H1 (cell line): ENCODE data around the gene HTR3B. TPM values are rescaled to one million over a fixed set of nuclear protein-coding genes. Genes with fewer than 3 reads are reported as not detected.
A peak's percentile ranks its signal among the peaks of the same experiment; 100 is the strongest.

Source experiments
- BCL11A ChIP-seq, 2 experiments: IDR thresholded peaks; one replicate each; pipeline ENCODE4 v1.6.1; 2011; ENCODE audit warnings: low read depth in 2 of 2, low read length in 2 of 2, mild to moderate bottlenecking in 2 of 2
- BRCA1 ChIP-seq: IDR thresholded peaks from 2 replicates; pipeline ENCODE4 v1.6.1; 2012; ENCODE audit warnings: low read depth, low read length, improper control_type of control experiment
- CBX5 ChIP-seq: fragments of 300-800, 300-1000 bp; sonication (generic); IDR thresholded peaks from 2 replicates; pipeline ENCODE4 v1.7.1; 2016; ENCODE audit warnings: antibody characterized with exemption, low read length, low read depth
- CBX8 ChIP-seq: fragments of 300-800, 300-1000 bp; sonication (generic); IDR thresholded peaks from 2 replicates; pipeline ENCODE4 v1.7.1; 2016; ENCODE audit warnings: low read depth, low read length, borderline replicate concordance
- CTBP2 ChIP-seq: IDR thresholded peaks from 2 replicates; pipeline ENCODE4 v1.7.0; 2011; ENCODE audit warnings: borderline replicate concordance, mild to moderate bottlenecking, moderate library complexity, mixed read lengths, low read length; ENCODE audit not compliant: insufficient read depth, insufficient read length
- KDM1A ChIP-seq: fragments of 200-600, 300-600 bp; sonication (generic); IDR thresholded peaks from 2 replicates; pipeline ENCODE4 v1.7.1; 2016; ENCODE audit warnings: mild to moderate bottlenecking, low read length, borderline replicate concordance
- MAFK ChIP-seq: IDR thresholded peaks from 2 replicates; pipeline ENCODE4 v1.6.1; 2012; ENCODE audit warnings: low read depth, mild to moderate bottlenecking, improper control_type of control experiment, low read length
- RBBP5 ChIP-seq: IDR thresholded peaks from 2 replicates; pipeline ENCODE4 v1.7.1; 2012; ENCODE audit warnings: low read depth, mild to moderate bottlenecking, inconsistent platforms, low read length, moderate library complexity, borderline replicate concordance
- RXRA ChIP-seq: IDR thresholded peaks from 2 replicates; pipeline ENCODE4 v1.6.1; 2011; ENCODE audit warnings: low read depth, mild to moderate bottlenecking, low read length, moderate library complexity; ENCODE audit not compliant: insufficient read depth
- SIN3A ChIP-seq, 2 experiments: IDR thresholded peaks in 1 of 2; conservative IDR thresholded peaks in 1 of 2; 2 replicates each; pipeline ENCODE4 v1.6.1; 2011 to 2012; ENCODE audit warnings: low read length in 2 of 2, improper control_type of control experiment in 1 of 2, low read depth in 1 of 2, mild to moderate bottlenecking in 1 of 2
- SUZ12 ChIP-seq: fragments of 200-600 bp; sonication (generic); IDR thresholded peaks from 2 replicates; pipeline ENCODE4 v1.6.1; 2012; ENCODE audit warnings: mild to moderate bottlenecking, inconsistent platforms, low read length, moderate library complexity, mixed read lengths
- TBP ChIP-seq: IDR thresholded peaks from 2 replicates; pipeline ENCODE4 v1.6.1; 2011; ENCODE audit warnings: low read depth, low read length, improper control_type of control experiment
- YY1 ChIP-seq: IDR thresholded peaks from 2 replicates; pipeline ENCODE4 v1.6.1; 2011; ENCODE audit warnings: low read depth, mild to moderate bottlenecking, low read length
- polyA plus RNA-seq, 7 experiments: library from polyadenylated mRNA; depleted of rRNA in 3 of 7; stranded (reverse) in 5 of 7; unstranded in 2 of 7; fragments of >200 nt in 5 of 7; fragments of 200-250 nt in 2 of 7; gene quantifications; 1 replicate in 5 of 7; 2 replicates in 1 of 7; 4 replicates in 1 of 7; pipeline versions ENCODE4 v1.2.1 to v1.2.3, GENCODE V29; 2011 to 2013; ENCODE audit warnings: missing spikeins in 2 of 7, mixed read lengths in 2 of 7
- total RNA-seq: library from RNA; stranded (reverse); fragmentation: NEBNext Ultra II Directional; extraction: Animal tissue kit (Norgen Biotek cat#: 25700); gene quantifications from 2 replicates; pipeline ENCODE4 v1.2.1, GENCODE V29; 2021
- TF ChIP-seq, protein P1 (sequence below): IDR thresholded peaks from 2 replicates; pipeline ENCODE4 v1.6.1; 2012; ENCODE audit warnings: inconsistent platforms
- TF ChIP-seq, protein P2 (sequence below), 3 experiments: IDR thresholded peaks; 1 replicate in 2 of 3; 2 replicates in 1 of 3; pipeline versions ENCODE4 v1.5.1 to v1.6.1; 2011; ENCODE audit warnings: low read length in 3 of 3, mild to moderate bottlenecking in 3 of 3, inconsistent platforms in 2 of 3, low read depth in 1 of 3, moderate library complexity in 1 of 3; ENCODE audit not compliant: insufficient read depth in 1 of 3; ENCODE audit errors: control extremely low read depth in 1 of 3

The HTR3B gene
- total and polyA plus RNA-seq, 2 of the 8 experiments (the other 6 are each of a cell fraction or from before 2014, with no cell fraction given): not detected

DNA sequence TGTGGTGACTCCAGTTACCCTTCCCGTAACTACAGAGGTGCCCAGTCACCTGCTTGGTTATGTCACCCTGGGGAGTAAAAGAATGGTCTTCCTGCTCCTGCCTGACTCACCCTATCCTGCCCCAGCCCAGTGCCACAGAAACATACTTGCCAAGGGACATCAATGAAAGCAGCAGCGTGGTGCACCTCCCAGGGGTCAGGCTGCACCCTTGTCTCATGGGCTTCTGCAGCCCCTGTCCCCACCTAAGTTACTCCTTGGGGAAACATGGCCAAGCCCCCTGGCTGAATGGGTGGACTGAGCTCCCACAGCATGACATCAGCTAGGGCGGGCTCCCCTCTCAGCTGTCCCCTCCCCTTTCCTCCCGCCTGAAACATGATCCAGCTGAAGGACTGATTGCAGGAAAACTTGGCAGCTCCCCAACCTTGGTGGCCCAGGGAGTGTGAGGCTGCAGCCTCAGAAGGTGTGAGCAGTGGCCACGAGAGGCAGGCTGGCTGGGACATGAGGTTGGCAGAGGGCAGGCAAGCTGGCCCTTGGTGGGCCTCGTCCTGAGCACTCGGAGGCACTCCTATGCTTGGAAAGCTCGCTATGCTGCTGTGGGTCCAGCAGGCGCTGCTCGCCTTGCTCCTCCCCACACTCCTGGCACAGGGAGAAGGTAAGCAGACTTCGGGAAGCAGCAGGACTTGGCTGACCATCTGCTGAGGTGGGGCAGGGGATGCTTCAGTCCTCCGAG lies 70.3 kb downstream of the HTR3B start, which contains the start of gene HTR3A (continued):
- TF ChIP-seq MAFK: no peak
- peak; percentile 18; the same call in 1 of the 2 replicates for TF ChIP-seq TBP
- no peak for TF ChIP-seq SIN3A (conservative IDR thresholded peaks at IDR 0.05 in 1 of 2, IDR thresholded peaks at IDR 0.05 in 1 of 2; ENCODE audit: low read depth in 1 of 2, low read length in 2 of 2)
- TF ChIP-seq RXRA: no peak
- no peak for TF ChIP-seq CBX8
- TF ChIP-seq CTBP2: peak; percentile 62
- no peak for TF ChIP-seq BCL11A (IDR thresholded peaks at IDR 0.05; ENCODE audit: low read depth in 2 of 2, low read length in 2 of 2)
- TF ChIP-seq, protein P1, sequence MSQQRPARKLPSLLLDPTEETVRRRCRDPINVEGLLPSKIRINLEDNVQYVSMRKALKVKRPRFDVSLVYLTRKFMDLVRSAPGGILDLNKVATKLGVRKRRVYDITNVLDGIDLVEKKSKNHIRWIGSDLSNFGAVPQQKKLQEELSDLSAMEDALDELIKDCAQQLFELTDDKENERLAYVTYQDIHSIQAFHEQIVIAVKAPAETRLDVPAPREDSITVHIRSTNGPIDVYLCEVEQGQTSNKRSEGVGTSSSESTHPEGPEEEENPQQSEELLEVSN: peak; percentile 93
- TF ChIP-seq YY1: peak; percentile 62; the same call in 1 of the 2 replicates
- TF ChIP-seq, protein P2, sequence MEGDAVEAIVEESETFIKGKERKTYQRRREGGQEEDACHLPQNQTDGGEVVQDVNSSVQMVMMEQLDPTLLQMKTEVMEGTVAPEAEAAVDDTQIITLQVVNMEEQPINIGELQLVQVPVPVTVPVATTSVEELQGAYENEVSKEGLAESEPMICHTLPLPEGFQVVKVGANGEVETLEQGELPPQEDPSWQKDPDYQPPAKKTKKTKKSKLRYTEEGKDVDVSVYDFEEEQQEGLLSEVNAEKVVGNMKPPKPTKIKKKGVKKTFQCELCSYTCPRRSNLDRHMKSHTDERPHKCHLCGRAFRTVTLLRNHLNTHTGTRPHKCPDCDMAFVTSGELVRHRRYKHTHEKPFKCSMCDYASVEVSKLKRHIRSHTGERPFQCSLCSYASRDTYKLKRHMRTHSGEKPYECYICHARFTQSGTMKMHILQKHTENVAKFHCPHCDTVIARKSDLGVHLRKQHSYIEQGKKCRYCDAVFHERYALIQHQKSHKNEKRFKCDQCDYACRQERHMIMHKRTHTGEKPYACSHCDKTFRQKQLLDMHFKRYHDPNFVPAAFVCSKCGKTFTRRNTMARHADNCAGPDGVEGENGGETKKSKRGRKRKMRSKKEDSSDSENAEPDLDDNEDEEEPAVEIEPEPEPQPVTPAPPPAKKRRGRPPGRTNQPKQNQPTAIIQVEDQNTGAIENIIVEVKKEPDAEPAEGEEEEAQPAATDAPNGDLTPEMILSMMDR (IDR thresholded peaks at IDR 0.05; ENCODE audit: control extremely low read depth in 1 of 3, insufficient read depth in 1 of 3, low read depth in 1 of 3, low read length in 3 of 3): peak in 1 of 3 experiments; percentile 32; a peak in 1 of 4 replicates
- TF ChIP-seq KDM1A: no peak
- no peak for TF ChIP-seq CBX5
- TF ChIP-seq RBBP5: peak; percentile 76; the same call in 1 of the 2 replicates
- no peak for TF ChIP-seq BRCA1
- no peak for TF ChIP-seq SUZ12
